Suppressor macrophage treated with lipopolysaccharide for 4 hours (primary cell): Measurements from ENCODE around the gene CHD6.

Experiments used
- DNase-seq: peaks from one replicate; pipeline ENCODE4 v3.0.0-alpha.2; 2020

The CHD6 gene

DNA sequence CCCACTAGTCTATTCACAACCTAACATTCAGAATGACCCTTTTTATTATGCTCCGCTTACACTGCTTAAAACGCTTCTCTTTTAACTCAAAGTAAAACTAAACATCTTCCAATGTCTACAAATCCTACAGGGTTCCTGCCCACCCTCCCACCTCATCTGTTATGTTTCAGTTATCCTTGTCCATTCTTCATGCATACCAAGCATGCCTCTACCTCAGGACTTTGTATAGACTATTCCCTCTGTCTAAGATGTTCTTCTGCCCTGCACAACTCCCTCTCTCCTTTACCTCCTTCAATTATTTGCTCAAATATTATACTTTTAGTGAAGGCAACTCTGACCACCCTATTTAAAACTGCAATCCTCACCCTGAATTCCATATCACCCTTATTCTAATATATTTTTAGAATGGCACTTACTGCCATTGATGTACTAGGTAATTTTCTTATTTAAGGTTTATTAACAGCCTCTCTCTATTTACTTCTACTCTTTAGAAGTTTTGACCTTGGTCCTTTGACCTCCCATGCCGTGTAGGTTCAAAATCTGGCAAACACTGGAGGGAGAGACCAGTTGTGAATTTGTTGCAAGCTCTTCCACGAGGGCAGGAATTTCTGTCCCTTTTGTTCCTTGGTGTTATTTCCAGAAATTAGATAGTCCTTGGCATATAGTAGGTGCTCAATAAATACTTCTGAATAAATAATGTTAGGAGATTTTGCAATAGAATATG is 111.8 kb downstream of the CHD6 start:
- DNase-seq, result no peak

DNA sequence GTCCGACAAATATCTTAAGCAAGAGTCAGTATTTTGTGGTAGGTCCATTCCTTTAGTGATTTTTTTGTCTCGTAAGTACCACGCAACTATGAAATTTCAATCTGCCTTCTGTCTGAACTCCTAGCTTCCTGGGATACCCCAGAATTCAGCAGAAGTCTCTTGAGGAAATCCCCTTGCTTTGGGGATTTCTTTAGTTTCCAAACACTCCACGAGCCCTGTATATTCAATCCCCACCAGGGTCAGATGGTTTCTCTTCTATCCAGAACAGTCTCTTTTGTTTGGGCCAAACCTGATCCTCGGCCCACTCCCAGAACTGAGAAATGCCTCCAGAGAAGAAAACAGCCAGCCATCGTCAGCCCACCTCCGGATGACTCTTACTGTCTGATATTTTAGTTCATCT is 113.0 kb downstream of the CHD6 start:
- peak; percentile 32 for DNase-seq

GRCh38 chr20:41501376-41501775 is 116.8 kb downstream of the CHD6 start:
- DNase-seq, result no peak

DNA sequence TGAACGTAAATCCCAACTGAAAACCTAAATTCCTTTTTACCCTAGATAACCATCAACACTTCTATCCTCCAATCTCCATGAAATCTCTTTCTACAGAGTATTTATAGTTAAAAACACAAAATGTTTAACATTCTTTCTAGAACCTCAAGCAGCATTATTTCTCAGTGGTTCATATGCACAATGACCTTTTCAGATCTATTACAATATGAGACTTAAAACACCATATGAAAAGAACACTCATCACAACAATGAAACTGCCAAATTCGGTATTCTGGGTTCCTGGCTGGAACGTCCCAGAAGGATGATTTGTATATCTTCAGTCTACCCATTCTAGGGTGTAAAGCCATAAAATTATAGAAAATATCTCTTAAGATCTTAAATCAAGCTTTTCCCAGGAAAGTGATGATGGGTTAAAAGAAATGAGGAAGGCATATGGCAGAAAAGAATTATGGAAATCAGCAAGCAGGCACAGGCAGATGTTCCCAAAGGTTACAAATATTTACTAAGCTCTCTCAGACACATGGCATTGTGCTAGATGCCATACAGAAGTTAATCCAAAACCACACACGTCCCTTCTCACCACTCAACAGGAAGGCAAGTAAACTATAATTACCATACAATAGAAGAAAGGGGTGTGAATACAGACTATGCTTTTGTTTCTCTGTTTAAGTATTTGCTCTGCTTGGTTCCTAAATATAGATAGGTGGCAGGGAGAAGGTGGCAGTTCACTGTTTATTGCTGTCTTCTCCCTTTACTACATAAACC is 118.0 kb downstream of the CHD6 start:
- DNase-seq, result no peak

- DNase-seq, result no peak
These were observed 119.1 kb downstream of the CHD6 start for GRCh38 chr20:41499064-41499463.

GRCh38 chr20:41497186-41497895 is 120.8 kb downstream of the CHD6 start:
- DNase-seq, result no peak

DNA sequence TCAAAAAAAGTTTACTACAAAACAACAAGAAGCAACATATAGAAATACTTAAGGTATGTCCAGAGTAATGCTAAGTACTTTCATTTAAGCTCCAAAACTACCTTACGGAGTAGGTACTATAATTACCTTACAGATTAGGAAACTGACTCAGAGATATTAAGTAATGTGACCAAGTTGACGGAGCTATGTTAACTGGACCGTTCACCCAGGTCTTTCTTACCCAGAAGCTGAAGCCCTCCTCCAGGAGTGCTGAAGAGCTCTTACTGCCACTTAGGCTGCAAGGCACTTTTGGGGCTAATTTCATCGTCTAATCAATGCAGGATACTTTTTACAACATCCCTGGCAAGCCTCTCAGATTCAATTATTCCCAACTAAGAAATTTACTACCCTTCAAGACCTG is 123.7 kb downstream of the CHD6 start:
- no peak for DNase-seq

DNA sequence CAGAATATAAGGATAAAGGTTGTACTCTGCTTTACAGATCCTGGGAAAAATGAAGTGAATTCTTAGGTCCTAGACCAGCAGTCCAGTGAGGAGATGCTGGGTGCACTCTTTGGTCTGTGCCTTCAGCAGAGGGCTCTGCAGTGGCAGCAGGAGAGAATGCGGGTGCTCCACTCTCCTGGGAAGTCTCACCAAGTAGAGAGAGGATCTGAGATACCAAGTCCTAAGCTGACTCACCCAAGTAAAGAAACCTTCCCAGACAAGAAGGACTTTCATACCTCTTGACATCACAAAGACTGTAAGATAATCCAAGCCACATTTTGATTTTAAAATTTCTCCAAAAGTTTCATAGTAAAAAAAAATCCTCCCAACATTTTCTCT is 134.6 kb downstream of the CHD6 start:
- no peak for DNase-seq

GRCh38 chr20:41482647-41483552 is 135.3 kb downstream of the CHD6 start:
- no peak for DNase-seq

- peak; percentile 18 for DNase-seq
These were observed 138.0 kb downstream of the CHD6 start for GRCh38 chr20:41480054-41480770.

DNA sequence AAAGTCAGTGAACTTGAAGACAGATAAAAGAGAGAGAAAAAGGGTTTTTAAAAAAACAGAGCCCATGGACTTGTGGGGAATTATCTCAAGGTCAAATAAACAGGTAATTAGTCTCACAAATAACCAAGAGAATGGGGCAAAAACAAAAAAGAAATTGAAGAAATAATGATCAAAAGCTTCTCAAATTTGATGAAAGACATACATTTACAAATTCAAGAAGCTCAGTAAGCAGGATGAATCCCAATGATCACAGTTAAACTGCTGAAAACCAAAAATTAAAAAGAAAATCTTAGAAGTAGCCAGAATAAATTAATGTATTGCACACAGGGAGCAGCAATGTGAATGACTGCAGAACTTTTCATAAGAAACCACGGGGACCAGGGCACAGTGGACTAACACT is 139.1 kb downstream of the CHD6 start:
- DNase-seq, result no peak

GRCh38 chr20:41478026-41478425 is 140.2 kb downstream of the CHD6 start:
- no peak for DNase-seq

GRCh38 chr20:41476446-41476845 is 141.7 kb downstream of the CHD6 start:
- no peak for DNase-seq

GRCh38 chr20:41476013-41476441 is 142.2 kb downstream of the CHD6 start:
- no peak for DNase-seq

DNA sequence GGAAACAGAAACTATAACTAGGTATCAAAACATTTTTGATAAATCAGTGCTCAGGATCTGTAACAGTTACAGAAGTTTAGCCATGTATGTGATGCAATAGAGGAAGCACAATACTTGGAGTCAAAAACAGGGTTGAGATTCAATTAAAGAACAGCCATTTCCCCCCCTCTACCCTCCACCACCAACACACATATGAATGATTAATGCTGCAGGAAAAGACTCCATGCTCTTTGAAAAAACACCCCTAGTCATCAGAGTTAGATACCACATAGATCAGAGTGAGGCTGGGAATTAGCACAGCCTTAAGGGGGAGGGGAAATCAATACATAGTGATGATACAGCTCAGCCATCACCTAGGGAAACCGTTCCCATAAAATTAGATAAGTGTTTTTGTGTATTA is 142.7 kb downstream of the CHD6 start:
- DNase-seq, result peak; percentile 14

- DNase-seq, result peak; percentile 15
These were observed 147.6 kb downstream of the CHD6 start for GRCh38 chr20:41470362-41471095.

GRCh38 chr20:41469868-41470267 is 148.3 kb downstream of the CHD6 start:
- DNase-seq, result no peak

DNA sequence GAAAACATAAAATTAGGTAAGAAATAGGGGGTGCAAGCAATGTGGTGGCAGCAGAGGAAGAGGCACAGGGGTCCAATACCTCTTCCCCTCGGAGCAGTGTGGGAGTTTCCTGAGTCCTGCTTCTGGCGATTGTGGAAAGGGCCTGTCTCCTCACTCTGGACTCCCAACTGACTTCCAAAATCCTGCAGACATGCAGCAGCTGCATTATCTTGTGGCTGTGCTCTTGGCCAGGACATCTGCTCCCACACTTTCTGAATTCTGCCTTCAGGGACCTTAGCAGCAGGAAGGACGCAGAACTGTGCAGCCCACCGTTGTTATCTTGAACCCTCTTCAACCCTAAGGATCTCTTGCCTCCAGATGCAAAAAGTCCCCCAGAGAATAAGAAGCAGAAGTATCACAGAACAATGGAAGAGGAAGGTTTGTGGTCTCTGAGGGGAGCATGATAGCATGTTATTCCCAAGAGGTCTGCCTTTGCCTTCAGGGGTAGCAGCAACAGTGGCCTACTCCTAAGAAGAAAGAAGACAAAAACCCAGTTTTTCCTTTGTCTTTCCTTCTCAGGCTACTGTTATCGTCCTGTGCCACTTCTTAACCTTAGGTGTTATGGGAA is 149.1 kb downstream of the CHD6 start:
- DNase-seq, result no peak

DNA sequence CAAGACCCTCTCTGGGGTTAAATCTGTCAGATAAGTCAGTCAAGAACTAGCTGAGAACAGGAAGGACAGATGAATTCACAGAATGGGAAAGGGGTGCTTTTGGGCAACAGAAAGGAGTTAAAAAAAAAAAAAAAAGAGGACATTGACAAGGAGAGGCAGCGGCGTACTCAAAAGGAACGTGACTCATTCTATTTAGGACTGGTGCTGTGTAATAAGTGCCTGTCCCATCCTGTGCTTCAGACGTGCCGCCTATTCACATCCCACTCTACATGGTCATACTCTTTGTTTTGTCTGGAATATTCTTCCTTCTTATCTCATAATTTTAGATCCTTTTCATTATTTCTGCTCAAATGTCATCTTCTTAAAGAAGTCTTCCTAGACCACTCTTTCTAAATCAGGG is 150.5 kb downstream of the CHD6 start:
- no peak for DNase-seq

GRCh38 chr20:41467220-41467619 is 151.0 kb downstream of the CHD6 start:
- no peak for DNase-seq

DNA sequence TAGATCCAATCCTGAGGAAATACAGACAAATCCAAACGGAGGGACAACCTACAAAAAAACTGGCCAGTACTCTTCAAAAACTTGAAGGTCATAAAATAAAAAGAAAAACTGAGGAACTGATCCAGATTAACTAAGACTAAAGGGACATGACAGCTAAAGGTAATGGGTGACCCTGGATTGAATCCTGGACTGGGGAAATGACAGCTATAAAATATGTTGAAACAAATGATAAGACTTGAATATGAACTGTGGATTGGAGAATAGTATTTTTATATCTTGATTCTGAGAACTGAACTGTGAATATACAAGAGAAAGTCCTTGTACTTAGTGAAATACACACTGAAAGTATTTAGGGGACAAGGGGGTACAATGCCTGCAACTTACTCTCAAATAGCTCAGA is 154.6 kb downstream of the CHD6 start:
- no peak for DNase-seq
